Measurements from ENCODE around the gene OR6N2. TPM values are rescaled to one million over a fixed set of nuclear protein-coding genes. Genes with fewer than 3 reads are reported as not detected.

Gene OR6N2
- total RNA-seq, 2 donors from 2014 or later, result not detected

GRCh38 chr1:158818975-158819431 is 38.0 kb upstream of the OR6N2 start:
- Histone ChIP-seq H3K36me3 (no peaks in the 10 kb centered on the region), H3K27ac (no peak overlapping the region), H3K4me3 (no peak overlapping the region), H3K27me3 (replicated peaks; ENCODE audit: insufficient read depth) (no peaks in the 10 kb centered on the region), H3K4me1 (replicated peaks) (no peaks in the 10 kb centered on the region), H3K9me3 (no peaks in the 10 kb centered on the region)
- intact Hi-C loops (cut with DNase I), result no loop called here
- no peak for DNase-seq (ENCODE audit: low spot score)
- WGBS, result 93% methylated on average over 1 of the region's 1 CpG
- TF ChIP-seq CTCF (IDR thresholded peaks at IDR 0.05) (no peak), POLR2AphosphoS5 (IDR thresholded peaks at IDR 0.05) (no peak), POLR2A (IDR thresholded peaks at IDR 0.05) (no peak)

GRCh38 chr1:158818560-158818959 is 37.6 kb upstream of the OR6N2 start:
- Histone ChIP-seq H3K27me3 (replicated peaks; ENCODE audit: insufficient read depth) (no peaks in the 10 kb centered on the region), H3K9me3 (no peaks in the 10 kb centered on the region), H3K4me3 (no peak overlapping the region), H3K4me1 (replicated peaks) (no peaks in the 10 kb centered on the region), H3K36me3 (no peaks in the 10 kb centered on the region), H3K27ac (no peak overlapping the region)
- DNase-seq (ENCODE audit: low spot score), result no peak
- WGBS, result 63% methylated on average over 1 of the region's 1 CpG
- TF ChIP-seq POLR2AphosphoS5 (IDR thresholded peaks at IDR 0.05), result no peak
- TF ChIP-seq POLR2A (IDR thresholded peaks at IDR 0.05), result no peak
- no peak for TF ChIP-seq CTCF (IDR thresholded peaks at IDR 0.05)
- intact Hi-C loops (cut with DNase I), result no loop called here

- Histone ChIP-seq H3K27ac (no peak overlapping the region), H3K9me3 (no peaks in the 10 kb centered on the region), H3K4me1 (replicated peaks) (no peaks in the 10 kb centered on the region), H3K4me3 (no peak overlapping the region), H3K27me3 (replicated peaks; ENCODE audit: insufficient read depth) (no peaks in the 10 kb centered on the region), H3K36me3 (no peaks in the 10 kb centered on the region)
- 3% methylated on average over 1 of the region's 1 CpG for WGBS
- DNase-seq (ENCODE audit: low spot score), result no peak
- TF ChIP-seq POLR2A (IDR thresholded peaks at IDR 0.05) (no peak), CTCF (IDR thresholded peaks at IDR 0.05) (no peak), POLR2AphosphoS5 (IDR thresholded peaks at IDR 0.05) (no peak)
- intact Hi-C loops (cut with DNase I), result no loop called here
These were observed 34.0 kb upstream of the OR6N2 start for GRCh38 chr1:158814970-158815369.

- H3K36me3 ChIP-seq, result no peaks in the 10 kb centered on the region
- no peak overlapping the region for H3K27ac ChIP-seq
- no peaks in the 10 kb centered on the region for H3K27me3 ChIP-seq (replicated peaks; ENCODE audit: insufficient read depth)
- 69% methylated on average over 3 of the region's 3 CpGs for WGBS
- no peaks in the 10 kb centered on the region for H3K9me3 ChIP-seq
- TF ChIP-seq POLR2A (IDR thresholded peaks at IDR 0.05) (no peak), POLR2AphosphoS5 (IDR thresholded peaks at IDR 0.05) (no peak), CTCF (IDR thresholded peaks at IDR 0.05) (no peak)
- H3K4me1 ChIP-seq (replicated peaks), result no peaks in the 10 kb centered on the region
- no peak overlapping the region for H3K4me3 ChIP-seq
- intact Hi-C loops (cut with DNase I), result no loop called here
- DNase-seq (ENCODE audit: low spot score), result no peak
These were observed 32.2 kb upstream of the OR6N2 start for GRCh38 chr1:158813164-158813563.

GRCh38 chr1:158812336-158812735 is 31.3 kb upstream of the OR6N2 start:
- 80% methylated on average over 2 of the region's 2 CpGs for WGBS
- no peaks in the 10 kb centered on the region for H3K9me3 ChIP-seq
- no peaks in the 10 kb centered on the region for H3K4me1 ChIP-seq (replicated peaks)
- TF ChIP-seq POLR2AphosphoS5 (IDR thresholded peaks at IDR 0.05), result no peak
- TF ChIP-seq POLR2A (IDR thresholded peaks at IDR 0.05), result no peak
- TF ChIP-seq CTCF (IDR thresholded peaks at IDR 0.05), result no peak
- intact Hi-C loops (cut with DNase I), result no loop called here
- no peak overlapping the region for H3K27ac ChIP-seq
- no peaks in the 10 kb centered on the region for H3K36me3 ChIP-seq
- no peak for DNase-seq (ENCODE audit: low spot score)
- H3K4me3 ChIP-seq, result no peak overlapping the region
- no peaks in the 10 kb centered on the region for H3K27me3 ChIP-seq (replicated peaks; ENCODE audit: insufficient read depth)

Measured in prostate gland (tissue), 2 donors.